ENCODE data around the gene FAM107A.
"Not testable (repeated sequence)": the region's sequence is repeated elsewhere in the genome, so short reads cannot be mapped to it uniquely, and the experiment has no call there.

The FAM107A gene

DNA sequence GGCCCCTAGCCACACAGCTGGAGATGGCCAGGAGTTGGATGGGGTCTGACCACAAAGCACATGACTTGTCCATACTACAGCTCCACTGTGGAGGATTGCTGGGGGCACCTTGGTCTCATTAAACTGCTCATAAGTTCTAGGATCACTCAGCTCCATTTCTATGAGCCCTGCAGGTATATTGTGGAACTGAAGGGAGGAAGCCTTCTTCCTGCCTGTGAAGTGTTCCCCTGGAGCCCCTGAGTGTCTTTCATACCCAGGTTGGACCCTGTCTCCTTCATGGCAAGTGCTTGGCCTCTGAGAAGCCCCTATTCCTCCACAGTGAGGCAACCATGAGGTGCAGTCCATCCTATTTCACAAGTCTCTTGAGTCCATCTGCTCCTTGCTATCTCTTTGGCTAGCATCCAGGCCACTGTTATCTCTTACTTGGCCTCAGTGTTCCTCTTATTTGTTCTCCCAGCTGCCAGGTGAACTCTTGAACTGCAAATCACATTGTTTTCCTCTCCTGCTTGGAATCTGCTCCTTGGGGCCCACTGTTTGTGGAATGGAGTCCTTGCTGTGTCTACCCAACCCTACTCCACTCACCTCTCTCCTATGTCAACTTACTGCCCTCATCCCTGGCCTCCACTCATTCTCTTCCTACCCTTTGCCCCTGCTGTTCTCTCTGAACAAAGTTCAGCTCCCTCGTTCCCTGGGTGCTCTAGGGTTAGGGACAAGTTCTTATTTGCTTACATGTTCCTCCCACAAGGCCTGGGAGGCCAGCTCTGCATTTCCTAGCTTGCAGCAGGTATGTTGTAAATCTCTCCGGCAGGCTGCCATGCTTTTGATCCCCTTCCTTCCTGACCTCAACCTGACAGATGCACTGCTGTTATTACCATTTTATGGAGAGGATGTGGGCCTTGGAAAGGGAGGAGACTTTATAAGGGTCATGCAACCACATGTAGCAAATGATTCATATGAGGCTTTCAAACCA is 41.4 kb downstream of the FAM107A start:
- no peak for FAIRE-seq

DNA sequence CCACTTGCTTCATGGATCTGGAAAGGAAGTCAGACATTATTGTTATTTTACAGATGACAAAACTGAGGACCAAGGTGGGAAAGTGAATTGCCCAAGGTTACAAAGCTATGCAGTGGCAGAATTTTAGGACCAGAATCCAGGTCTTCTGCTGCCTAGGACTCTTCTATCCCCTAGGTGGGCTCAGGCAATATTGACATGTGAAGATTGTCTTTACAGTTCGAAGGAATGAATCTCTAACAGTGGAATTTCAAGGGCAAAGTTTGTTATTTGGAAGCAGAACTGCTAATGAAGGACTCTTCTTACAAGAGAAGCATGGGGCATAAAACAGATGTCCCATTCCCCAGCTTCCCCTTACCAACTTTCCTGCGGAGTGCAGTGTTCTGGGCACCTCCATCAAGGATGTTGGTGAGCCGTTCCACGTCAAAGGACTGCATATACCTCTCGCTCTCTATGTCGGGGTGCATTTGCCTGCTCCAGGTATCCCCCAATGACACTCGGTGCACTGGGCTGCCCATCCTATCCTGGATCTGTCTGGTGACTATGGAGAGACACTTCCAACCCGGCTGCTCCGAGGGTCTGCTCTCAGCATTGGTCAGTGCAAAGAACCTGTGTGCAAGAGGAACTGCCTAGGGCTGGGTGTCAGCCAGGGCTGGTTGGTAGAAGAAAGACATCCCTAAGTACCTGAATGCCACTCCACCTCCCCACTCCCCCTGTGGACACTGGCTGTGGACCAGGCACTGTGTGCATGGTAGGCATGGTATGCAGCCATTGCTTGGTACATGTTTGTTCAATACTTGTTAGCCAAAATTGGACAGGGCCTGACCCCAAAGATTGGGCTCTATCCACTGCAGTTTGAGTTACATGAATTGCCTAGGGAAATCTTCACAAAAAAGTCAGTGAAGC is 42.3 kb downstream of the FAM107A start:
- no peak for FAIRE-seq

DNA sequence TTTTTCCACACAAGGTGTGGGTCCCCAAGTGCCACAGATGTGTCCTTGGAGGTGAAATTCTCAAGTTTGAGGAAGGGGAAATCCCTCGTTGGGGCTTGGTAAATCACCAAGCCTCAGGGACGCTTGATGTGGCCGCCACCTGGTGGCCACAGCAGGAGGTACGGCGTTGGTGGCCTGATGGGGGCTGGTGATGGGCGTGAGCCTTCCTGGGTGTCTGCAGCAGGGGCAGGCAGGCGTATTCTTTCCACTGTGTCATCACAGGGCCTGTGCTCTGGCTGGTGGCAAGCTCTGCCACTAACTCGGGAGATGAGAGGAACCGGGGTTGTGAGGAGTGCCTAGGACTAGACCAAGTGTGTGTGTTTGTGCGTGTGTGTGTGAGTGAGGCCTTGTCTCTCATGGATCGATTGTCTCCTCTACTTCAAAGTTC is 44.4 kb downstream of the FAM107A start:
- no peak for FAIRE-seq

DNA sequence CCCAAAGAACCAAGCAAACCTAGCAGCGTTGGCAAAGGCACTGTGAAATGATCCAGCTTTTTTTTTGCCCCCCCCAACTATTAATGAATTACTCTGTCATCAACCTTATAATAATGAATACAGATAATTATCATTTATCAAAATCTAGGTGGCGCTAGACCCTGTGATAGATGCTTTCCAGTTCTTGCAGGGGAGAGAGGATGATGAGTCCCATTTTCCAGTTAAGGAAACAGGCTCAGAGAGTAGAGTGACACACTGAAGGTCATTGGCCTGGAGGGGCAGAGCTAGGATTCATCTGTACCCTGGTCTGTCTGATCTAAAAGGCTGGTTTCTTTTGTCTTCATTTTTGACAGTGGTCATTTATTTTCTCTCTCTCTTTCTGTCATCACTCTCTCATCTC is 45.2 kb downstream of the FAM107A start:
- FAIRE-seq = no peak

DNA sequence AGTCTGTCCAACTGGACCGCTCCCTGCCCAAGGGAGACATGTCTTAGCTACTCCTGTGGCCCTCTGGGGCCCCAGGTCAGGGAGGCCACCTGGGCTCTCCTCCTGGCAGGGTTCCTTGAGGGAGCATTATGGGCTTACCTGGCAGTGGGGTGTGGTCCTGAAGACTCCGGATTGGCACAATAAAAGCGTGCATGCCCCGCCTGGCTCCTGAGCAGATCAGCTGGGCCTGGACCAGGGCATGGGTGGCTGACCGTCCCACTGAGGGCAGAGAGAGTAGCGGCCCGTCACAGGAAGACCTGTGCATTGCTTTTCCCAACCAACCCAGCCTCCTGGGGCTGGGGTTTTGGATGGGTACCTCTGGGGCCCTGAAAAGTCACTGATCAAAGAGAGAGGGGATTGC is 45.6 kb downstream of the FAM107A start:
- FAIRE-seq = no peak

DNA sequence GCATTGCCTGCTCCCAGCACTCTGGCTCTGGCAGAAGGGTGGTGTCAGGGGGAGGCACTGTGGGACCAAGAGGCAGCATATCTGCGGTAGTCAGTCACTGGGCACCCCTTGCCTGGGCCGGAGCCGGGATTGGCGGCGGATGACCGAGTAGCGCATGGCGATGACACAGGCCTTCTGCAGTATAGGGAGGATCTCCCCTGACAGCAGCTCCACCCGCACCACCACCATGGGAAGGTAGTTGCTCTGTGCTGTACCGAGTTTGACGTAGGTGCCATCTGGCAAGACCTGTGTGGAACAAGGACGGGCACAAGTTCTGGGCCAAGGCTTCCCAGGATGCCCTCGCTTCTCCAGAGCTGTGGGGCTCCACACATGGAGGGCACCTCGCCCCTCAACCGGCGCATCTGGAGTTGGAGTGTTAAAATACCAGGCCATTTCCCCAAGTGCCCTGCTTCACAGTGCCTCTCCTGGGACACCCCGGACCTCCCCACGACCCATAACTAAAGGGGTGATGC is 46.8 kb downstream of the FAM107A start:
- FAIRE-seq = no peak

DNA sequence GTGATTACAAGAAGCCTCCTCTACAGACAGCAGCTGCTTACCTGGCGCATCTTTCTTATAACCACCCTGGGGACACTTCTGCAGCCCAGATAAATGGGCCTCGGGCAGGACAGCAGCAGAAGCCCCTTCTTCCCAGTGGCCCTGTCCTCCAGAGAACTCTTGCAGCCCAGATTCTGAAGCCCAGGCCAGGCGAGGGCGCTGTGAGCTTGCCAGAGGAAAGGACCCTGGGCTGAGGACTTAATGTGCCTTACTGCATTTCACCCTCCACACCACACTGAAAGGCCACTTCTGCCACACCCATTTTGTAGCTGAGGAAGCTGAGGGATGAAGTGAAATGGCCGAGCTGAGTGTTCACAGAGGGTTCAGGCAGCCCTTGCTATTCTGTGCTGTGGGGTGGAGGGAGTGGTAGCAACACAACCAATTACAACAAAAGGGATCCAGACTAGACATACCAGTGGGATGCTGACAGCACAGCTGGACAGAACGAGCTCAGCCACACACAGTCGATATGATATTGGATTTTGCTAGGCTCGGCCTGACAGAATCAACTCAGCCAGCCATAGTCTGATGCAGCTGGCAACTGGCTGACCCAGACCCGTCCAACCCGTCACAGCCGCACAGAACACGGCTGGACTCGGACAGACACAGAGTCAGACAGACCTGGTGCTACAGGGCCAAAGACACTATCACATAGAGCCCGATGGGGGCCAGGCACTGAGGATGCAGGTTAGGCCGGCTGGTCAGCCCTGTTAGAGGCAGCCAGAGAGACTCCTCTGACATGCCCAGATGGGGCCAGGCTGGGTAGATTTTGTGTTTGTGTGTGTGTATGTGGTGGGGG is 47.5 kb downstream of the FAM107A start:
- no peak for FAIRE-seq

DNA sequence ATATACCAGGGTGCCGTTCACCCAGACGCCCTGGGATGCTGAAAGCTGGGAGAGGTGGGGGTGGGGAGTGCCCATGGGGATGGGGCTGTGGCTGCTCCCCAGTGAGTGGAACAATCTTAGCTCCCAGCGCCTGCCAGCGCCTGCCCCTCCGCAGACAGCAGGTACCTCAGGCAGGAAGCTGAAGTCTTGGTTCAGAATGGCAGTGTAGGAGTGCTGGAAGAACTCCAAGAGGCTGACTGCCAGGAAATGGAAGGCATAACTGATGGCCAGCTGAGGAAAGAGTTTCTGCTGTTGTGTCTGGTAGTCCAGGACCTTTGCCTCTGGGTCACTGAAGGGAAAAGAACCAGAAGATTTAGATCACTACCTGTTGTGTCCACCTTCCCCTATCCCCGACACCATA is 48.6 kb downstream of the FAM107A start:
- no peak for FAIRE-seq

DNA sequence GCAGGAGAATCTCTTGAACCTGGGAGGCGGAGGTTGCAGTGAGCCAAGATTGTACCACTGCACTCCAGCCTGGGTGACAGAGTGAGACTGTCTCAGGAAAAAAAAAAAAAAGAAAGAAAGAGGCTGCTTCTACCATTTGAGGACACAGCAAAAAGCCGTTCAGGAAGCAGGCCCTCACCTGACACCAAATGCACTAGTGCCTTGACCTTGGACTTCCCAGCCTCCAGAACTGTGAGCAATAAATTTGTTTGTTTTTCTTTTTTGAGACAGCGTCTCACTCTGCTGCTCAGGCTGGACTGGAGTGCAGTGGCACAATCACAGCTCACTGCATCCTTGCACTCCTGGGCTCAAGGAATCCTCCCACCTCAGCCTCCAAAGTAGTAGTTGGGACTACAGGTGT is 49.8 kb downstream of the FAM107A start:
- not testable (repeated sequence) for FAIRE-seq

DNA sequence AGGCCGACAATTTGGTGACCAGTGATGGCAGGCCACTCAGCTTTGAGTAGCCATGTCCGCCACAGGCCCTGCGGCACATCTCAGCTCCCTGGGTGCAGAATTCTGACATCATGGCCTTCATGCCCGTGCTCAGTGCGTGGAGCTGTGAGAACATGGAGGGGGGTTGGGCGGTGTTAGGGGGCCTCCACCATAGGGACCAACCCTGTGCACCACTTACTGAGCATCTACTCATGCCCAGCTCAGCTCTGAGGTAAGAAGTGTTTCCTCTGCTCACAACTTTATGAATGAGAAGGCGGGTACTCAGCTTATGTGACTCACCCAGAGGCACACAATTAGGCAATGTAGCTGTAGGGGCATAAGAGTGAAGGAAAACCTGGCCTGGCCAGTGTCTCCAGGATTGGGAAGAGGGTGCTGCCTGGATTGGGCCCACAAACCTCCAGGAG is 50.7 kb downstream of the FAM107A start:
- FAIRE-seq = no peak

DNA sequence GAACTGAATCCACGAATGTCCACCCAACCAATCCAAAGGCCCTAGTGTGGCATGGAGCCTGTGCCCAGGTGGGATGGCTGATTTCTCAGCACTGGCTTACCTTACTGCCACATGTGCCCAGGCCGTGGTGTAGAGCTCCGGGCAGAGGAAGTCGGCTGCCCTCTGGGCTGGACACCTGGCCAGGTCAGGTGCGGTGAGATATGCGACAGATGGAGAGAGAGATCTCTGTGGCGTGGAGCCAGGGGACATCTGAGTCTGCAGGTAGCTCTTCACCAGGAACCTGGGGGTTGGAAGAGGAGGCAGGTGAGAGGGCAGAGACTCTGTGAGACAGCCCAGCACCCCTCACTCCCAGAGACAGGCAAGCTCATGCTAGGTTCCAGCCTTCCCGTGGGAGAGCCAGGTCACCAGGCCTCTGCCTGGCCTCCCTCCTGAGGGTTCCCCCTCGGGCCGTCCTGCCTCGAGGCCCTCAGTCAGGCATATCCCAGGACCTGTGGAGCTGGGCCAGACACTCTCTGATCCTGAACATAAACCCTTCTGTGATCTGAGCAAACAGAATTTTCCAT is 52.8 kb downstream of the FAM107A start:
- no peak for FAIRE-seq

DNA sequence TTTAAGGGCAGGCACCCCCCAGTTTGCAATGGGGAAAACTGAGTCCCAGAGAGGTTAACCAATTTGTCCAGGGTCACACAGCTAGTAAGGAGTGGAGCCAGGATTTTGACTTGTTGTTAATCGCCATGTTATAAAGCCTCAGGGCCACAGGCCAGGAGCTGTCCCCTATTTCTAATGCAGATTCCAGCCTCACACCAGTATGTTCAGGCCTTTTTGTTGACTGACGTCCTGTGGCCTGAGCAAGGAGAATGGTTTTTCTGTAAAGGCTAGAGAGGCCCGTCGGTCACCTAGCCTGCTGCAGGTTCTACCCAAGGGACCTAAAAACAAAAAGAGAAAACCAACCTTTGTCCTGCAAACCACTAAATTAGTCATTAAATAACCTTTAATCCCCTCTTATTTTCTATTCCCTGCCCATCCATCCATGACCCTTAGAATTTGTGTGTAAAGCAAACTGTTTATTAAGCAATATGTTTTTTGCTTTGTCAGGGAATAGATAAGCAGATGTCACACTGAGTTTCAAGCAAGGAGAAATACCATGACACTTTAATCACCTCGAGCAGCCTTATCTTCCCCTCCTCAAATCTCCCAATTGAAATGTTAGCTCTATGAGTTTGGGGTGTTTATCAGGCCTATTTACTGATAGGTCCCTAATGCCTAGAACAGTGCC is 54.3 kb downstream of the FAM107A start:
- FAIRE-seq = no peak

DNA sequence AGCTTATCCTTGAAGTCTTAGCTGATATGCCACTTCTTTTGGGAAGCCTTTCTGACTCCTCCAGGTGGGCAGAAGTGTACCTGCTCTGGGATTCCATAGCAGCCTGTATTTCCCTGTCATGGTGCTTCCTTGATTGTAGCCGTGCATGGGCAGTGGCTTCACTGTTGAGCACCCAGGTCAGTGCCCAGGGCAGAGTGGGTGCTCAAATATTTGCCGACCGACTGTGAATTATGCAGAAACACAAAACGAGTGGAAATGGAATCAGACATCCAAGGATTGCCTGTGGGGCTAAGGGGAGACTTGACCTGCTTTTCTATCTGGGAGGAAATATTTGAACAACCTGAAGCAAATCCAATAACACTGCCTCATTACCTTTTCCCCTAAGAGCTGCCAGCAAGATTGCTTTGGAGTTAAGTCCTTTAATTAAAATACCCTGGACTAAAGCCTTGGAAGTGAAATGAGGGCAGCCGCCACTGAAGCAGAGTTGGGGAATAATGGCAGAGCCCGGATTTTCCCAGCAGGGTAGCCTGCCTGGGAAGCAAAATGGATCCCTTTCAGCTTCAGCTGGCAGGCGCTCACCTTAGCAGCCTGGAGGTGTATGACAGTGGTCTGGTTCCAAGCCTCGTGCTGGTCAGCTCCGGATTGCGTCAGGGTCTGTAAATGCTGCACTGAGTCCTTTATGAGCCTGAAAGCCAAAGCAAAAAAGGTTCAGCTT is 55.1 kb downstream of the FAM107A start:
- FAIRE-seq = no peak

DNA sequence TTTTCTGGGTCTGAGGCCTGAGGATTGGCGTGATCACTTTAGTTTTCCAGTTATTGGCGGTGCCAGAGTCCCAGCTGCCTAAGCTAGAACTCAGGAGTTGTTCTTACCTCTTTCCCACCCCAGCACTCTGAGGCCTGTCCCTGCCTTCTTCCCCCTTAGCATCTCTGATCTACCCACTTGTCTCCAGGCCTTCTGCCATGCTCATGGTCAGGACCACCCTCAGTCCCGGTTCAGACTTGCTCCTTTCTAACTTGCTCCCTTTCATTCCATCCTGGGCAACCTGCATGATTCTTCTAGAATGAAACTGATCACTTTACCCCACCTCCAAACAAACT is 55.9 kb downstream of the FAM107A start:
- FAIRE-seq = no peak

DNA sequence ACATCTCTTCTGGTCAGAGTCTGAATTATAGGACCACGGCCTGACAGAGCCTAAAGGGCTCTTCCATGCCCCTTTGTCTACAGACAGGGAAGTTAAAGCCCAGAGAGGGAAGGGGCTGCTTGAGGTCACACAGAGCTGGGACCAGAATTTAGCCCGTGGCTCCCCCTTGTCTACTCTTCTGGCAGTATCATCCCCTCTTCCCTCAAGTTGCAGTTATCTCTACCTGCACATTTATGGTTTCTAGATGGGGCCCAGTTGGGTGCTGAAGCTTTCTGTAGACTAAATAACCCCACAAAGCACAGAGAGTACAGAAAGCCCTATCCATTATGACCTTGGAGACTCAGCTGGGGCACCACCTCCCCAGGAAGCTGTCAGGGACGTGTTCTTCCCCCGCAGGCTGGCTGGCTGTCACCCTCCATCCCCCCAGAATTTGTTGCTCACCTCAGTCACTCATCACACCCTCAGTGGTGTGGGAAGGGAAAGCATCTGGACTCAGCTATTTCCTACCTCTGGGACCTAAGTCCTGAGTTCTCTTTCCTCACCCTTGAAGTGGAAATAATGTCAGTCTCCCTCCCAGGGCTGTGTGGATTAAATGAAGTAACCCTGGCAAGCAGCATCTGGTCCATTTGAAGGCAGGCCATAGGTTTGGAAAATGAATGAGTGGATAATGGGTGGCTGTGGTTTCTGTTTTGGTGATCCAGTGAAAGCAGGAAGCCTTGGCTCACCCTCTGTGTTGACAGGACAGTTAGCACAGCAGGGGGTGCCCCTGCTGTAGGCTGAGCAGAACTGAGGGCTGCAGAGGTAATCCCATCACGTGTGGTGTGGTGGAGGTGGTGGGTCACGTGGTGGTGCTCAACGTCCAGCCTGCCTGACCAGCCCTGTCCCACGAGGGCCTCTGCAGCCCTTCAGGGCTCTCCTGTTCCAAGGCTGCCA is 56.5 kb downstream of the FAM107A start:
- FAIRE-seq = no peak

DNA sequence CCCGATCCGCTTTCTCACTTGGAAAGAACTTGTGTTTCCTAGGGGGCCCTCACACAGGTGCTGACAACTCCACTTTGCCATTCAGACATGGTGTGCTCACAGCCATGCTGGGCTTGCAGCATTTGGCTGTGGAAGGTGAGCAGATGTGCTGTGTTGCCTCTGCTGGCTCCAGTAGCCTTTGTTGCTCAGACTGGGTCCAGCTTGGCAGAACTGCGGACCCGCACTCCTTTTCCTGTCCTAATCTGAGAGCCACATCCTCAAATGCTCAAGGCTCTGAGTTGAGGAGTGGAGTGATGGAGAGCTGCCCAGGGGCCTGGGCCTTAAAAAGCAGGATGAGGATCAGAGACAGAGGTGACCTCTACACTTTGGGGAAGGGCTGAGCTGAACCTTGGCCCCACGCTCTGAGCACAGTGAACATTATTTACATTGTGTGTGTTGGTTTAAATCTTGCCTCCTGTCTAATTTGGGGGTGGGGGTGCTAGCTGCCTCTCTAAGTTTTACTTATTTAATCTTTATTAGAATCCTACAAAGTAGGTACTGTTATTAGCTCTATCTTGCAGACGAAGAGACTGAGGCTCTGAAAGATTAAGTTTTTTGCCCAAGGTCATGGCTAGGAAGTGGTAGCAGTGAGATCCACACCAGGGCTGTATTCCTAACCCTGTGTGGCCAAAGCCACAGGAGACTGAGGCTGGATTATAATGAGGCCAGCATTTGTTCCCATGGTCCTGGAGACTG is 57.4 kb downstream of the FAM107A start:
- FAIRE-seq = no peak

DNA sequence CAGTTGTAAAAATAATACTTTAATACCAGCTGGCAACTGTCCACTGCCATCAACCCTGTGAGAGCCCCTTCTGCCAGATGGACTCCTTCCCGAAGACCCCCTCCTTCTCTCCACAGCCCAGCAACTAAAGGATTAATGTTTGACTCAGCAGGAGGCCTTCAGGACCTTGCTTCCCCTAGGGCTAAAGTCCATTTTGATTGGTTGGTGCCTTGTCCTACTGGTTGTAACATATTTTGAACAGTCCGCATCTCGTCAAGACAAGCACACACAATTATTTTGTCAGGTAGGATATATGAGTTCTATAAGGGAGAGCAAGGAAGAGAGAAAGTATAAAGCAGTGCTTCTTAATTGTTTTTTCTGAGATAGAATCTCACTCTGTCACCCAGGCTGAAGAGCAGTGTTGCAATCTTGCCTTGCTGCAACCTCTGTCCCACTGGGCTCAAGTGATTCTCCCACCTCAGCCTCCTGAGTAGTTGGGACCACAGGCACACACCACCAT is 58.9 kb downstream of the FAM107A start:
- FAIRE-seq = no peak

DNA sequence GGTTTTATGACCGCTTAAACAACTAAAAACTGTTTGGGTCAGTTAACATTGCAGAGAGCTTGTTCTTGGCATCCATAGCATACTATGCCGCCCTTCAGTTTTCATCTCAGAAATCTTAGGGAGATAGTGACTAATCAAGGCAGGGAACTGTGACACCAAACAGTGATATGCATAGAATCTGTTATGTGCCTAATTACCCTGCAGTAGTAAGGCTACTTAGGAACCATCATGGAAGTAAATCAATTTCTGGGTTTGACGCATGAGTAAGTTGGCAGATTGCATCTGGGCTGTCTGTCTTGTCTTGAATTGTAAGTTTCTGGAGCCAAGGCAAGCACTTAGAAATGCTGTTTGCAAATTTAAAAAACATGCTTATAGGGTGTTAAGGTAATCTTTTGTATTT is 62.8 kb downstream of the FAM107A start:
- FAIRE-seq = no peak

All from colon (tissue), 2 donors.